Endothelial cell of umbilical vein (primary cell): ENCODE results near the gene UBASH3B. TPM values are rescaled to one million over a fixed set of nuclear protein-coding genes. Genes with fewer than 3 reads are reported as not detected.
A peak's percentile ranks its signal among the peaks of the same experiment; 100 is the strongest.

Experiments
- BruUV-seq: library from RNA; stranded (reverse); fragments of 400-500 nt; replicated peaks from 2 replicates; lab custom pipeline; 2021; lab: Mats Ljungman, UMichigan
- CTCF ChIA-PET: fragments of 300-600, 350-600 bp; sonication (Branson Sonifier 250); formaldehyde crosslinking; loops from one replicate; lab custom pipeline; 2021; ENCODE audit warnings: antibody characterized with exemption, inconsistent platforms; lab: Charles Lee
- POLR2A ChIA-PET: fragments of 300-600, 350-600 bp; sonication (Branson Sonifier 250); formaldehyde crosslinking; loops from one replicate; lab custom pipeline; 2021; ENCODE audit warnings: antibody characterized with exemption, inconsistent platforms; lab: Charles Lee
- DNase-seq: peaks from one replicate; pipeline ENCODE4 v3.0.0-alpha.2; 2011; ENCODE audit warnings: low read depth, low spot score
- FAIRE-seq: peaks from 2 replicates; lab custom pipeline; 2011; peaks lifted over from hg19 to GRCh38; lab: Jason Lieb, UNC
- H2AFZ ChIP-seq: 2 replicates; pipeline ENCODE4 v1.6.0; 2012; ENCODE audit warnings: low read depth, low read length, control low read depth, inconsistent platforms
- H3K27ac ChIP-seq: 2 replicates; pipeline ENCODE4 v1.5.1; 2011; ENCODE audit warnings: low read depth, mild to moderate bottlenecking, control low read depth, low read length, moderate library complexity; ENCODE audit not compliant: insufficient read depth
- H3K27me3 ChIP-seq, 2 experiments: 2 replicates each; pipeline versions ENCODE4 v1.6.0 to v1.6.1; 2011; ENCODE audit warnings: low read length in 2 of 2, mixed read lengths in 1 of 2; ENCODE audit not compliant: control insufficient read depth in 2 of 2, insufficient read depth in 2 of 2
- H3K36me3 ChIP-seq, 2 experiments: 2 replicates in 1 of 2; 3 replicates in 1 of 2; pipeline ENCODE4 v1.5.1; 2011; ENCODE audit warnings: low read length in 2 of 2, mild to moderate bottlenecking in 1 of 2, moderate library complexity in 1 of 2; ENCODE audit not compliant: control insufficient read depth in 2 of 2, insufficient read depth in 2 of 2; ENCODE audit errors: extremely low read depth in 1 of 2
- H3K4me1 ChIP-seq: 3 replicates; pipeline ENCODE4 v1.5.1; 2011; ENCODE audit warnings: mild to moderate bottlenecking, low read length; ENCODE audit not compliant: control insufficient read depth, insufficient read depth; ENCODE audit errors: extremely low read depth
- H3K4me2 ChIP-seq: 2 replicates; pipeline ENCODE4 v1.6.1; 2011; ENCODE audit warnings: low read length, control low read depth, mixed read lengths; ENCODE audit not compliant: insufficient read depth
- H3K4me3 ChIP-seq, 3 experiments: fragments of 200-600 bp in 1 of 3; sonication (generic), shearing (Covaris generic) in 1 of 3; replicated peaks in 1 of 3; 2 replicates each; pipeline ENCODE4 v1.5.1; 2011 to 2016; ENCODE audit warnings: control low read depth in 3 of 3, low read length in 3 of 3, mild to moderate bottlenecking in 2 of 3, inconsistent platforms in 1 of 3, low read depth in 1 of 3, moderate library complexity in 1 of 3; ENCODE audit not compliant: insufficient read depth in 1 of 3
- H3K79me2 ChIP-seq: 2 replicates; pipeline ENCODE4 v1.6.0; 2012; ENCODE audit warnings: low read length, inconsistent platforms; ENCODE audit not compliant: control insufficient read depth, insufficient read depth
- H3K9ac ChIP-seq: replicated peaks from 2 replicates; pipeline ENCODE3; 2011; ENCODE audit warnings: low read length, control low read depth; ENCODE audit not compliant: insufficient read depth; ENCODE audit errors: extremely low read depth
- H3K9me1 ChIP-seq: replicated peaks from 3 replicates; pipeline ENCODE4 v1.6.0; 2011; ENCODE audit warnings: mild to moderate bottlenecking, low read length; ENCODE audit not compliant: control insufficient read depth, insufficient read depth; ENCODE audit errors: extremely low read depth
- H3K9me3 ChIP-seq: replicated peaks from 2 replicates; pipeline ENCODE4 v1.5.1; 2012; ENCODE audit warnings: low read length, inconsistent platforms; ENCODE audit not compliant: control insufficient read depth, insufficient read depth
- H4K20me1 ChIP-seq: replicated peaks from 2 replicates; pipeline ENCODE3; 2011; ENCODE audit warnings: mild to moderate bottlenecking, low read length; ENCODE audit not compliant: control insufficient read depth, insufficient read depth; ENCODE audit errors: extremely low read depth
- EZH2 ChIP-seq: IDR thresholded peaks from 2 replicates; pipeline ENCODE4 v1.6.1; 2012; ENCODE audit warnings: borderline replicate concordance, low read depth, mild to moderate bottlenecking, moderate library complexity, low read length, inconsistent platforms; ENCODE audit not compliant: severe bottlenecking
- FOS ChIP-seq: IDR thresholded peaks from 2 replicates; pipeline ENCODE4 v1.6.1; 2011; ENCODE audit warnings: mild to moderate bottlenecking, low read length, moderate library complexity, borderline replicate concordance; ENCODE audit not compliant: insufficient read depth
- JUN ChIP-seq: IDR thresholded peaks from 2 replicates; pipeline ENCODE4 v1.6.1; 2011; ENCODE audit warnings: borderline replicate concordance, low read depth; ENCODE audit not compliant: insufficient read length, insufficient read depth
- MAX ChIP-seq: IDR thresholded peaks from 2 replicates; pipeline ENCODE4 v1.6.1; 2011; ENCODE audit not compliant: insufficient read depth, insufficient read length
- POLR2A ChIP-seq: IDR thresholded peaks from 2 replicates; pipeline ENCODE4 v1.6.1; 2012; ENCODE audit warnings: low read depth, mild to moderate bottlenecking, control low read depth, low read length
- POLR2AphosphoS5 ChIP-seq: IDR thresholded peaks from 2 replicates; pipeline ENCODE4 v1.6.1; 2012; ENCODE audit warnings: low read depth, mild to moderate bottlenecking, control low read depth, low read length, moderate library complexity; ENCODE audit not compliant: insufficient read depth
- dilution Hi-C: fragments of 300-500 bp; cut with MboI; formaldehyde crosslinking; loops from one replicate; pipeline ENCODE4 v1.15.0; 2019; ENCODE audit warnings: low sequenced_read_pairs; ENCODE audit not compliant: extremely low pct_ligation_motif_present
- intact Hi-C: fragments of 100-400 bp; cut with micrococcal nuclease; formaldehyde crosslinking; loops from one replicate; pipeline ENCODE4 v1.10.0; 2022
- polyA plus RNA-seq, 4 experiments: library from polyadenylated mRNA; depleted of rRNA in 3 of 4; stranded (reverse) in 3 of 4; unstranded in 1 of 4; fragments of >200 nt; gene quantifications; 2 replicates each; pipeline versions ENCODE4 v1.2.1 to v1.2.3, GENCODE V29; 2011 to 2012; ENCODE audit warnings: missing spikeins in 1 of 4
- total RNA-seq: library from RNA; stranded (reverse); gene quantifications from 2 replicates; pipeline ENCODE4 v1.2.3, GENCODE V29; 2021

UBASH3B gene
- total and polyA plus RNA-seq, 2 donors (not counting 3 experiments of a cell fraction or from before 2014, with no cell fraction given), result 23.7 to 38.1 TPM

DNA sequence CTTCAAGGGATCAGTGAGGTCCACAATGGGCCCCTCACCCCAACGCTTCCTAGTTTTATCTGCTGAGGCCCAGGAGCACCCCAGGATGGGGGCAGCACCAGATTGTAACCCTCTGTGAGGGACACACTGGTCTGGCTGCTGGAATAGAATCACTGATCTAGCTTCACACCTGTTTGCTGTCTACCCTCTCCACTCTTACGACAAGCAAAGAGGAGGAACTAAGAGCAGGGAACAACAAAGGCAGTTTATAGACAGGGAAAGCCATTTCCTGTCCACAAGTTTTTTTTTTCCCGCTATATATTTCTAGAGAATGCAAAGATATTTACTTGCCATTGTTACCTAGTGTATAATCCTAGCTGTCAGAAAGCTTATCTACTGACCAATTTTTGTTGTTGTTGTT is 121.8 kb downstream of the UBASH3B start:
- TF ChIP-seq POLR2A (no peak), FOS (no peak), MAX (no peak), POLR2AphosphoS5 (no peak)
- Histone ChIP-seq H3K27me3 (no peaks in the 10 kb centered on the region), H3K79me2 (no peaks in the 10 kb centered on the region), H3K9me1 (no peaks in the 10 kb centered on the region), H3K27ac (peak overlapping the region; percentile 52), H4K20me1 (no peaks in the 10 kb centered on the region), H3K9ac (no peak overlapping the region), H3K4me2 (no peak overlapping the region), H3K36me3 (no peaks in the 10 kb centered on the region), H3K4me1 (peaks cover 48% of the 10 kb centered on the region), H2AFZ (no peak overlapping the region), H3K9me3 (no peaks in the 10 kb centered on the region), H3K4me3 (no peak overlapping the region)
- intact Hi-C loops (loop anchor here (1.0 kb wide), 1 partner anchor 65 kb away; no protein-coding TSS in a partner anchor), dilution Hi-C loops (no loop called here)
- no TSS peak for BruUV-seq
- FAIRE-seq (peak; percentile 84), DNase-seq (peak; percentile 44)
- ChIA-PET CTCF (interaction anchor here (1.4 to 17.5 kb wide), 6 partner anchors 21 to 145 kb away, joined by 4 to 493 read pairs (median 8); no protein-coding TSS in a partner anchor), POLR2A (no interaction called here)

GRCh38 chr11:122778148-122778547 is 122.6 kb downstream of the UBASH3B start:
- CTCF ChIA-PET, result interaction anchor here (0.5 to 17.5 kb wide), 8 partner anchors 10 to 145 kb away, joined by 3 to 493 read pairs (median 6); no protein-coding TSS in a partner anchor
- POLR2A ChIA-PET, result no interaction called here

More at GRCh38 chr11:122778148-122778547, 122.6 kb downstream of the UBASH3B start:
- Histone ChIP-seq H3K36me3 (peaks cover 2 to 3% of the 10 kb centered on the region in 2 experiments), H3K4me1 (peaks cover 40% of the 10 kb centered on the region), H3K9me1 (no peaks in the 10 kb centered on the region), H3K9ac (no peak overlapping the region), H3K4me3 (no peak overlapping the region), H3K27me3 (no peaks in the 10 kb centered on the region), H2AFZ (no peak overlapping the region), H3K27ac (peak overlapping the region; percentile 52), H3K9me3 (no peaks in the 10 kb centered on the region), H3K79me2 (no peaks in the 10 kb centered on the region), H3K4me2 (no peak overlapping the region), H4K20me1 (no peaks in the 10 kb centered on the region)
- no TSS peak for BruUV-seq
- DNase-seq (peak; percentile 45), FAIRE-seq (peak; percentile 83)
- intact Hi-C loops (no loop called here), dilution Hi-C loops (no loop called here)
- no peak for TF ChIP-seq POLR2AphosphoS5
- no peak for TF ChIP-seq MAX
- TF ChIP-seq POLR2A, result no peak
- TF ChIP-seq EZH2, result no peak
- peak; percentile 37 for TF ChIP-seq JUN
- peak; percentile 64 for TF ChIP-seq FOS
